Uterus (tissue), 2 donors: Measurements from ENCODE around the gene FZD8.

ENCODE experiments used
- POLR2A ChIP-seq, 2 donors: fragments of 450-650 bp; IDR thresholded peaks; one replicate each; pipeline ENCODE4 v1.6.1; 2016; ENCODE audit warnings: antibody characterized with exemption in 2 of 2, mild to moderate bottlenecking in 1 of 2, moderate library complexity in 1 of 2
- TF ChIP-seq, protein P1 (sequence below), 4 experiments: fragments of 200-600 bp in 2 of 4; fragments of 450-650 bp in 2 of 4; sonication (generic) in 2 of 4; IDR thresholded peaks; one replicate each; pipeline ENCODE4 v1.5.1; 2016 to 2019; ENCODE audit warnings: antibody characterized with exemption in 4 of 4, mild to moderate bottlenecking in 2 of 4, moderate library complexity in 1 of 4

DNA sequence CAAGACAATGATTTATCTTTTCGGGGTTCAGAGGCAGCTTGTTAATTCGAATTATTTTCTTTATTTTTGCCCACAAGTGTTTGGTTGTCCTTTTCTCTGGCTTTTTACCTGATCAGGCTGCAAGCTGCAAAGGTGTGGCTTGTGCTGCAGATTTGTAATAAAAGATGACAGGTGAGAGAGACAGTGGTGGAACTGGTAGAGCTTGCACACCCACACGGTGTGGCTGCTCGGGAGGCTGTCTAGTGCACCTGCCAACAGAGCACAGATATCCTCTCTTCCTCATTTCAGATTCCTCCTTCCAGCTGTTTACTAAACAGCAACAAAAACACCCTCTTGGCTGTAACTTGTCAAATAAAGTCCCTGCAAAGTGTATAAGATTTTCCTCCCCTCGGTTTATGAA, 27.8 kb downstream of the FZD8 start:
- TF ChIP-seq, protein P1, sequence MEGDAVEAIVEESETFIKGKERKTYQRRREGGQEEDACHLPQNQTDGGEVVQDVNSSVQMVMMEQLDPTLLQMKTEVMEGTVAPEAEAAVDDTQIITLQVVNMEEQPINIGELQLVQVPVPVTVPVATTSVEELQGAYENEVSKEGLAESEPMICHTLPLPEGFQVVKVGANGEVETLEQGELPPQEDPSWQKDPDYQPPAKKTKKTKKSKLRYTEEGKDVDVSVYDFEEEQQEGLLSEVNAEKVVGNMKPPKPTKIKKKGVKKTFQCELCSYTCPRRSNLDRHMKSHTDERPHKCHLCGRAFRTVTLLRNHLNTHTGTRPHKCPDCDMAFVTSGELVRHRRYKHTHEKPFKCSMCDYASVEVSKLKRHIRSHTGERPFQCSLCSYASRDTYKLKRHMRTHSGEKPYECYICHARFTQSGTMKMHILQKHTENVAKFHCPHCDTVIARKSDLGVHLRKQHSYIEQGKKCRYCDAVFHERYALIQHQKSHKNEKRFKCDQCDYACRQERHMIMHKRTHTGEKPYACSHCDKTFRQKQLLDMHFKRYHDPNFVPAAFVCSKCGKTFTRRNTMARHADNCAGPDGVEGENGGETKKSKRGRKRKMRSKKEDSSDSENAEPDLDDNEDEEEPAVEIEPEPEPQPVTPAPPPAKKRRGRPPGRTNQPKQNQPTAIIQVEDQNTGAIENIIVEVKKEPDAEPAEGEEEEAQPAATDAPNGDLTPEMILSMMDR (IDR thresholded peaks at IDR 0.05) = no peak
- no peak for TF ChIP-seq POLR2A (IDR thresholded peaks at IDR 0.05)
